ENCODE data around the gene SGMS1. TPM values are rescaled to one million over a fixed set of nuclear protein-coding genes. Genes with fewer than 3 reads are reported as not detected.
"Not testable (repeated sequence)": the region's sequence is repeated elsewhere in the genome, so short reads cannot be mapped to it uniquely, and the experiment has no call there.

The SGMS1 gene
- polyA plus RNA-seq, 1 experiment, result 21.1 TPM

DNA sequence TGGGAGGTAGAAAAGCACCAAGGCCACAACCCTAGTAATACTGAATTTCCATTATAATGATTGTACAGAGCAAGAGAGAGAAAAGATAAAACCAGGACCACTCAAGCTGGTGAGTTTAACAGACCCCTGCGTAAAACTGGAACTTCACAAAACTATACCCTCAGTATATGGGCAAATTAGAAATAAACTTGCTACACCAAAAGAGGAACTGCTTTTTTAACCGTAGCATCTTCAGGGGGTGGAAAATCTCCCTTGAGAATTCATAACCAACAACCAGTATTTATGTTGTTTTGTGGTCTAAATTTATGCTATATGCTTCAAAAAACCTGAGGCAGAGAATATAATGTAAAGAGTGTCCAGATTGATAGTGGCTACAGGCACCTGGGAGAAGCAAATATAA, 171.2 kb downstream of the SGMS1 start:
- DNase-seq (ENCODE audit: low read depth), result no peak
- CTCF ChIA-PET, result no interaction called here
- no peak overlapping the region for H3K4me3 ChIP-seq (ENCODE audit: low read depth, low read length)
- no peak for TF ChIP-seq CTCF (IDR thresholded peaks at IDR 0.05; ENCODE audit: insufficient read depth, low read depth, low read length)
- POLR2A ChIA-PET, result no interaction called here
- H3K27me3 ChIP-seq (ENCODE audit: control insufficient read depth, insufficient read depth, low read length), result no peaks in the 10 kb centered on the region
- no peaks in the 10 kb centered on the region for H3K36me3 ChIP-seq (ENCODE audit: control insufficient read depth, insufficient read depth, low read length)

DNA sequence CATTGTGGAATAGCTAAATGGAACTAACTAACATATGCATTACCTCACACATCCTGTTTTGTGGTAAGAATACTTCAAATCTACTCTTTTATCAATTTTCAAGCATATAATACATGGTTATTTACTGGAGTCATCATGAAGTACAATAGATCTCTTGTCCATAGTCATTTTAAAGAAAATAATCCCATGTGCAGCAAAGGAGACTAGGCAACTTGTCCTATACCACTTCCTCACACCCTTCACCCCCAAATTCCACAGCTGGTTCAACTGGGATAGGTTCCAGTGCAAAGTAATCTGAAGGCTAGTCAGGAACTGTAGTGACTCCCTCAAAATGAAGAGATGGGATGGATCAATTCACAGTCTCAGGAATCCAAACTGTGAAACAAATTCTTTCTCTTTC, 176.1 kb downstream of the SGMS1 start:
- Histone ChIP-seq H3K4me3 (ENCODE audit: low read depth, low read length) (no peak overlapping the region), H3K36me3 (ENCODE audit: control insufficient read depth, insufficient read depth, low read length) (no peaks in the 10 kb centered on the region), H3K27me3 (ENCODE audit: control insufficient read depth, insufficient read depth, low read length) (no peaks in the 10 kb centered on the region)
- TF ChIP-seq CTCF (IDR thresholded peaks at IDR 0.05; ENCODE audit: insufficient read depth, low read depth, low read length), result no peak
- POLR2A ChIA-PET, result no interaction called here
- CTCF ChIA-PET, result interaction anchor here (0.5 to 0.8 kb wide), 2 partner anchors 10 to 47 kb away, joined by 3 read pairs; no protein-coding TSS in a partner anchor
- DNase-seq (ENCODE audit: low read depth), result no peak

GRCh38 chr10:50445777-50446176, 178.0 kb downstream of the SGMS1 start:
- H3K36me3 ChIP-seq (ENCODE audit: control insufficient read depth, insufficient read depth, low read length); DNase-seq (ENCODE audit: low read depth); H3K4me3 ChIP-seq (ENCODE audit: low read depth, low read length); POLR2A ChIA-PET; CTCF ChIA-PET; H3K27me3 ChIP-seq (ENCODE audit: control insufficient read depth, insufficient read depth, low read length): not testable (repeated sequence)

- Histone ChIP-seq H3K4me3 (ENCODE audit: low read depth, low read length) (no peak overlapping the region), H3K27me3 (ENCODE audit: control insufficient read depth, insufficient read depth, low read length) (no peaks in the 10 kb centered on the region), H3K36me3 (ENCODE audit: control insufficient read depth, insufficient read depth, low read length) (no peaks in the 10 kb centered on the region)
- no peak for DNase-seq (ENCODE audit: low read depth)
- ChIA-PET POLR2A (no interaction called here), CTCF (no interaction called here)
- no peak for TF ChIP-seq CTCF (IDR thresholded peaks at IDR 0.05; ENCODE audit: insufficient read depth, low read depth, low read length)
Observed at GRCh38 chr10:50440489-50440888, 183.3 kb downstream of the SGMS1 start.

- ChIA-PET POLR2A (no interaction called here), CTCF (no interaction called here)
- H3K27me3 ChIP-seq (ENCODE audit: control insufficient read depth, insufficient read depth, low read length), result no peaks in the 10 kb centered on the region
- H3K4me3 ChIP-seq (ENCODE audit: low read depth, low read length), result no peak overlapping the region
- no peak for TF ChIP-seq CTCF (IDR thresholded peaks at IDR 0.05; ENCODE audit: insufficient read depth, low read depth, low read length)
- no peaks in the 10 kb centered on the region for H3K36me3 ChIP-seq (ENCODE audit: control insufficient read depth, insufficient read depth, low read length)
- DNase-seq (ENCODE audit: low read depth), result no peak
Observed at GRCh38 chr10:50439806-50440205, 183.9 kb downstream of the SGMS1 start.

- Histone ChIP-seq H3K36me3 (ENCODE audit: control insufficient read depth, insufficient read depth, low read length) (no peaks in the 10 kb centered on the region), H3K27me3 (ENCODE audit: control insufficient read depth, insufficient read depth, low read length) (no peaks in the 10 kb centered on the region), H3K4me3 (ENCODE audit: low read depth, low read length) (no peak overlapping the region)
- no peak for DNase-seq (ENCODE audit: low read depth)
- POLR2A ChIA-PET, result no interaction called here
- no peak for TF ChIP-seq CTCF (IDR thresholded peaks at IDR 0.05; ENCODE audit: insufficient read depth, low read depth, low read length)
- CTCF ChIA-PET, result interaction anchor here (1.2 to 1.3 kb wide), 2 partner anchors 19 to 22 kb away, joined by 3 to 4 read pairs; no protein-coding TSS in a partner anchor
Observed at GRCh38 chr10:50439187-50439586, 184.6 kb downstream of the SGMS1 start.
